IPS-18a (cell line): ENCODE measurements around the gene MMP25.
"Not testable (repeated sequence)": the region's sequence is repeated elsewhere in the genome, so short reads cannot be mapped to it uniquely, and the experiment has no call there.

Experiments used
- H3K27ac ChIP-seq: one replicate; pipeline ENCODE4 v1.5.1; 2013; ENCODE audit warnings: low read length
- H3K27me3 ChIP-seq: one replicate; pipeline ENCODE4 v1.6.1; 2013; ENCODE audit warnings: mild to moderate bottlenecking, low read length; ENCODE audit not compliant: control insufficient read depth, insufficient read depth
- H3K36me3 ChIP-seq: one replicate; pipeline ENCODE4 v1.6.1; 2013; ENCODE audit warnings: low read depth, low read length; ENCODE audit not compliant: control insufficient read depth
- H3K4me1 ChIP-seq: one replicate; pipeline ENCODE4 v1.6.1; 2013; ENCODE audit warnings: low read depth, low read length; ENCODE audit not compliant: control insufficient read depth
- H3K4me3 ChIP-seq: one replicate; pipeline ENCODE4 v1.5.1; 2013; ENCODE audit warnings: low read length
- H3K9ac ChIP-seq: one replicate; pipeline ENCODE4 v1.6.1; 2013; ENCODE audit warnings: mild to moderate bottlenecking, low read length, moderate library complexity
- H3K9me3 ChIP-seq: one replicate; pipeline ENCODE4 v1.6.1; 2013; ENCODE audit warnings: low read depth, low read length; ENCODE audit not compliant: control insufficient read depth

MMP25 gene

DNA sequence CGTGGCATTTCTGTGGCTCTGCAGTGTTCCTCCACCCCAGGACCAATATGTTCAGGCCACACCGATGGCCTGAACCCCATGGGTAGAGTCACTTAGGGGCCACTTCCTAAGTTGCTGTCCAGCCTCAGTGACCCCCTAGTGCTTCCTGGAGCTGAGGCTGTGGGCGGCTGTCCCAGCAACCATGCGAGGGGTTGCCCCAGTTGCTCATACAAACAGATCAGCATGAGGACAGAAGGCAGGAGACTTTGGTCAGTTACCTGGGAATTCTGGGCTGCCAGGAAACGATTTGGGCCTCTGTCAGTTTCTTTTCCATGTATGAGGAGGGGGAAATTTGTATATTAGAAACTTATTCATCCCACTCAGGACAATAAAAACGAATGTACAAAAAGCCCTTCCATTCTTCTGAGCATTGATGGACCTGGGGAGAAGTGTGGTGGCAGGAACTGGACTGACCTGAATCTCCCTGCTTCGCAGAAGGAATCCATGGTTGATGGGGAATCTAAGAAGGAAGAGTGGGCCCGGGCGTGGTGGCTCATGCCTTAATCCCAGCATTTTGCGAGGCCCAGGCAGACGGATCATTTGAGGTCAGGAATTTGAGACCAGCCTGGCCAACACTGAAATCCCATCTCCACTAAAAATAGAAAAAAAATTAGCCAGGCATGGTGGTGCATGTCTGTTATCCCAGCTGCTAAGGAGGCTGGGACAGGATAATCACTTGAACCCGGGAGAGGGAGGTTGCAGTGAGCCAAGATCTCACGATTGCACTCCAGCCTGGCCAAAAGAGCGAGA, 14.2 kb downstream of the MMP25 start:
- Histone ChIP-seq H3K27ac (no peak overlapping the region), H3K27me3 (peaks cover 8% of the 10 kb centered on the region), H3K9ac (no peak overlapping the region), H3K9me3 (no peaks in the 10 kb centered on the region), H3K4me3 (no peak overlapping the region), H3K4me1 (peaks cover 7% of the 10 kb centered on the region), H3K36me3 (no peaks in the 10 kb centered on the region)

DNA sequence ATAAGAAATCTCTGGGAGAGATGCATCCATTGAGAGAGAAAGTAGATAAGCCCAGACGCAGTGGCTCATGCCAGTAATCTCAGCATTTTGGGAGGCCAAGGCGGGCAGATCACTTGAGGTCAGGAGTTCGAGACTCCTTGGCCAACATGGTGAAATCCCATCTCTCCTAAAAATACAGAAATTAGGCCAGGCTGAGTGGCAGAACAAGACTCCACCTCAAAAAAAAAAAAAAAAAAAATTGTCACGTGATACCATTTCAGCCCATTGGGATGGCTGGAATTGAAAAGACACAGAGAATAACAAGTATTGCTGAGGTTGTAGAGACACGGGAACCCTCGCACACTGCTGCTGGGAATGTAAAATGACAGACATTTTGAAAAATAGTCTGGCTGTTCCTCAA, 16.2 kb downstream of the MMP25 start:
- H3K4me3 ChIP-seq, result no peak overlapping the region
- H3K9me3 ChIP-seq, result no peaks in the 10 kb centered on the region
- H3K4me1 ChIP-seq, result peaks cover 5% of the 10 kb centered on the region

GRCh38 chr16:3063625-3064386, 17.4 kb downstream of the MMP25 start:
- H3K4me1 ChIP-seq, result peaks cover 5% of the 10 kb centered on the region
- no peak overlapping the region for H3K27ac ChIP-seq
- H3K4me3 ChIP-seq, result no peak overlapping the region
- H3K9ac ChIP-seq, result no peak overlapping the region
- H3K9me3 ChIP-seq, result no peaks in the 10 kb centered on the region
- no peaks in the 10 kb centered on the region for H3K27me3 ChIP-seq
- H3K36me3 ChIP-seq, result no peaks in the 10 kb centered on the region

More for the DNA sequence above, 16.2 kb downstream of the MMP25 start:
- peaks cover 6% of the 10 kb centered on the region for H3K27me3 ChIP-seq
- no peaks in the 10 kb centered on the region for H3K36me3 ChIP-seq
- no peak overlapping the region for H3K9ac ChIP-seq
- H3K27ac ChIP-seq, result no peak overlapping the region

DNA sequence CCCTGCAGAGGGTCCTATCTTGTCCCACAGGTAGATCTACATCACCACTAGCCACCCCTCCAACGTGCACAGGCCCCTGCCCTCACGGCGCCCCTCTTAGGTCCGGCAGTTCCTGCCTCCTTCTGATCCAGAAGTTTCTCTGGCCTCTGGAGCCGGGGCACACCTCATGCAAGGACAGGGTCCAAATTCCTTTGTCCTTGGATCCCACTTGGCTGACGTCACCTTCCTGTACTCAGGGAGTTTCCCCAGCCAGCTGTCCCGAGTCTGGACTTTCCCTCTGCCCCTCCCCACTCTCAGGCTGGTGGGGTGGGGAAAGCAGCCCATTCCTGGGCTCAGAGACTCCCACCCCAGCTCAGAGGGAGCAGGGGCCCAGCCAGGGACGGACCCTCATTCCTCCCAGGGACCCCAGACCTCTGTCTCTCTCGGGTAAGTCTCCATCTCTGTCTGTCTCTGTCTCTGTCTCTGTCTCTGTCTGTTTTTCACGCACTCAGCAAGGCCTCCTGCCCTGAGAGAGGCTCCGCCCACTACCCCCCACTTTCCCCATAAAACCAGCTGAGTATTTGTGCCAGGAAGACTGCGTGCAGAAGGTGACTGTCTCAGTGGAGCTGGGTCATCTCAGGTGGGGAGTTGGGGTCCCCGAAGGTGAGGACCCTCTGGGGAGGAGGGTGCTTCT, 18.8 kb downstream of the MMP25 start, which contains the start of gene IL32:
Gene IL32, plus strand, starts transcription at position 572 of the 673 bp plus-strand sequence. CDS start 172 bp downstream, outside the sequence.
- H3K9me3 ChIP-seq, result no peaks in the 10 kb centered on the region
- H3K36me3 ChIP-seq, result no peaks in the 10 kb centered on the region
- H3K4me3 ChIP-seq, result no peak within 1 kb of the TSS
- H3K9ac ChIP-seq, result no peak within 1 kb of the TSS
- H3K27ac ChIP-seq, result no peak within 1 kb of the TSS
- H3K4me1 ChIP-seq, result peaks cover 5% of the 10 kb centered on the region
- H3K27me3 ChIP-seq, result no peaks in the 10 kb centered on the region

- no peak overlapping the region for H3K4me3 ChIP-seq
- no peak overlapping the region for H3K27ac ChIP-seq
- no peaks in the 10 kb centered on the region for H3K36me3 ChIP-seq
- no peak overlapping the region for H3K9ac ChIP-seq
- H3K4me1 ChIP-seq, result peaks cover 5% of the 10 kb centered on the region
- no peaks in the 10 kb centered on the region for H3K27me3 ChIP-seq
- H3K9me3 ChIP-seq, result no peaks in the 10 kb centered on the region
Observed at GRCh38 chr16:3065742-3066439, 19.5 kb downstream of the MMP25 start.

- peaks cover 5% of the 10 kb centered on the region for H3K4me1 ChIP-seq
Observed at GRCh38 chr16:3066440-3066748, 20.0 kb downstream of the MMP25 start.

GRCh38 chr16:3068487-3068886, 22.1 kb downstream of the MMP25 start:
- Histone ChIP-seq H3K27me3 (no peaks in the 10 kb centered on the region), H3K9ac (no peak overlapping the region), H3K27ac (no peak overlapping the region), H3K9me3 (no peaks in the 10 kb centered on the region), H3K36me3 (no peaks in the 10 kb centered on the region), H3K4me1 (peaks cover 5% of the 10 kb centered on the region), H3K4me3 (no peak overlapping the region)

More at GRCh38 chr16:3066440-3066748, 20.0 kb downstream of the MMP25 start:
- no peak overlapping the region for H3K9ac ChIP-seq
- no peaks in the 10 kb centered on the region for H3K36me3 ChIP-seq
- H3K27me3 ChIP-seq, result no peaks in the 10 kb centered on the region
- no peak overlapping the region for H3K27ac ChIP-seq
- H3K9me3 ChIP-seq, result no peaks in the 10 kb centered on the region
- no peak overlapping the region for H3K4me3 ChIP-seq

GRCh38 chr16:3069146-3069545, 22.8 kb downstream of the MMP25 start:
- H3K4me1 ChIP-seq, H3K27me3 ChIP-seq, H3K9ac ChIP-seq, H3K36me3 ChIP-seq, H3K4me3 ChIP-seq, H3K9me3 ChIP-seq, H3K27ac ChIP-seq: not testable (repeated sequence)

DNA sequence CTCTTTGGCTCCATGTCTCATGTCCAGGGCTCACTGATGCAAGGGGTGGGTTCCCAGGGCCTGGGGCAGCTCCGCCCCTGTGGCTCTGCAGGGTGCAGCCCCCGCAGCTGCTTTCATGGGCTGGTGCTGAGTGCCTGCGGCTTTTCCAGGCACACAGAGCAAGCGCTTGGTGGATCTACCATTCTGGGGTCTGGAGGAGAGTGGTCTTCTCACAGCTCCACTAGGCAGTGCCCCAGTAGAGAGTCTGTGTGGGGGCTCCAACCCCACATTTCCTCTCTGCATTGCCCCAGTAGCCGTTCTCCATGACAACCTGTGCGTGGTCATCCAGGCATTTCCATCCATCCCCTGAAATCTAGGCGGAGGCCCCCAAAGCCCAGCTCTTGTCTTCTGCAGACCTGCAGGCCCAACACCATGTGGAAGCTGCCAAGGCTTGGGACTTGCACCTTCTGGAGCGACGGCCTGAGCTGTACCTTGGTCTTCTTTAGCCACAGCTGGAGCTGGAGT, 24.3 kb downstream of the MMP25 start:
- H3K36me3 ChIP-seq, result no peaks in the 10 kb centered on the region
- H3K9ac ChIP-seq, result no peak overlapping the region
- no peak overlapping the region for H3K4me3 ChIP-seq
- no peak overlapping the region for H3K27ac ChIP-seq
- H3K4me1 ChIP-seq, result no peaks in the 10 kb centered on the region
- H3K9me3 ChIP-seq, result no peaks in the 10 kb centered on the region
- H3K27me3 ChIP-seq, result no peaks in the 10 kb centered on the region

- H3K27me3 ChIP-seq, result no peaks in the 10 kb centered on the region
- H3K27ac ChIP-seq, result no peak overlapping the region
- no peaks in the 10 kb centered on the region for H3K9me3 ChIP-seq
- H3K4me3 ChIP-seq, result no peak overlapping the region
- no peak overlapping the region for H3K9ac ChIP-seq
- no peaks in the 10 kb centered on the region for H3K4me1 ChIP-seq
- no peaks in the 10 kb centered on the region for H3K36me3 ChIP-seq
Observed at GRCh38 chr16:3071655-3072054, 25.3 kb downstream of the MMP25 start.

DNA sequence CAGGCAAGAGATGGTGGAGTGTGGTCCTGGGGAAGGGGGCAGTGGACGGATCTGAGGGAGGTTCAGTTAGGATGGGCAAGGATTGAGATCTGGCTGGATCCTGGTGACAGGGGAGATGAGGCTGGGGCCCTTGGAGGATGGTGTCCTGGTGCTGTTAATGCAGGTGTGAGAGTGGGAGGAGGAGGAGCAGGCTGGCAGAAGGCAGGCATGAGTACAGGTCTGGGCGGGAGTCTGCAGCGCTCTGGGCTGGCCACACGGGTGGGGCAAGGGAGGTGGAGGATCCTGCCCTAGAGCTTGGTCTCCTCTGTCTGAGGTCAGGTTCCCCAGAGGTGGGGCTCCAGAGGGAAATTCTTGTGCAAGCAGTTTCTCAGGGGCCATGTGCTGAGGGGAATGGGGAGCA, 25.8 kb downstream of the MMP25 start:
- H3K27me3 ChIP-seq, H3K36me3 ChIP-seq, H3K4me1 ChIP-seq, H3K9me3 ChIP-seq, H3K9ac ChIP-seq, H3K4me3 ChIP-seq, H3K27ac ChIP-seq: not testable (repeated sequence)
